DOHH2 (cell line): ENCODE measurements around the gene IHH.

Source experiments
- CTCF ChIP-seq: fragments of 200-600 bp; sonication (generic); IDR thresholded peaks from one replicate; pipeline ENCODE4 v1.5.1; 2014; ENCODE audit warnings: antibody characterized with exemption, mild to moderate bottlenecking, low read depth, low read length; ENCODE audit not compliant: poor library complexity, severe bottlenecking
- EZH2phosphoT487 ChIP-seq: fragments of 200-600 bp; sonication (generic); IDR thresholded peaks from 2 replicates; pipeline ENCODE4 v1.6.1; 2017; ENCODE audit warnings: borderline replicate concordance, mild to moderate bottlenecking, antibody characterized with exemption, low read length, moderate library complexity, mixed read lengths

DNA sequence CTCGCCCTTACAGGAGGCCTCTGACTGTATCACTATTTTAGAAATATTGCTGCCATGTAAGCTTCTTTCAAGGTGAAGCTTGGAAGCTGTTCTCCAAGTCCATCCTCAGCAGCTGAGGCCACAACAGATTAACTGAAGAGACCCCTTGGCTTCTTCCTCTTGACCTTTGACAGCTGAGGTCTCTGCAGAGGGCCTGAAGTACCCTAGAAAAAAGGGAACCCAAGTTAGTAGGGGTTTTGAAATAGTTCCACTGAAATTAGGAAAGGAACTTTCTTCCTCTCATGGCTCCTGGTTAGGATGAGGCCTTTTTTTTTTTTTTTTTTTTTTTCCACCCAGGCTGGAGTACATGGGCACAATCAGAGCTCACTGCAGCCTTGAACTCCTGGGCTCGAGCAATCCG lies 15.5 kb upstream of the IHH start:
- TF ChIP-seq CTCF (no peak), EZH2phosphoT487 (no peak)
